HG03460 (cell line): ENCODE measurements around the gene ZNF71.

Source experiments
- ATAC-seq: cut with Tn5 transposase; IDR thresholded peaks from one replicate; pipeline ENCODE4 v1.9.1; 2021; ENCODE audit not compliant: unreplicated experiment

ZNF71 gene

DNA sequence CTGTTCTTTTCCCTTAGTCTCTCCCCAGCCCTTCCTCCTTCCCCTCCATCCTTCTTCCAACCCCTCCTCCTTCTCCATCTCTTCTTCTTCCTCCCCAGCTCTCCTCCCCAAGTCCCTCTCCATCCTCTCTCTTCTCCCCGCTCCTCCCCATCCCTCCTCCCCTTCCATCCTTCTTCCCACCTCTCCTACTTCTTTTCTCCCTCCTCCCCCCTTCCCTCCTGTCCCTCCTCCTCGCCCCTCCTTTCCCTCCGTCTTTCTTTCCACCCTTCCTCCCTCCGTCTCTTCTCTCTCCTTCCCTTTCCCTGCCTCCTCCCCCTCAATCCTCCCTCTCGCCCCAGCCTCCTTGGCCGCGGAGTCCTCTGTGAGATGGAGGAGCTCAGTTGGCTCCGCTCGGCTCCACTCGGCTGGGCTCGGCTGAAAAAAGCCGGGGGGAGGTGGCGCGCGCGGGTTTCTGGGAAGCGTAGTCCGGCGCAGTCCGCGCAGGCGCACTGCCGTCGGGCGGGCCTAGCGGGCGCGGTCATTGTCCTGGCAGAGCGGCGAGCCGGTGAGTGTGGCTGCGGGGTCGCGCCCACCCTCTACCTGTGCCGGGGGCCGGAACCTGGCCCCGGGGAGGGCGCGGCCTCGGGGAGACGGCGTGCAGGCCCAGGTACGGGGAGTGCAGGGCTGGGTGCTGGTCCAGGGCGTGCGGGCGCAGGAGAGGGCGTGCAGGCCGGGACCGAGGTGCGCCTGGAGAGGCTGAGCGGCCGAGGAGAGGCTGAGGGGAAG is at the start of gene ZNF71:
Gene ZNF71 (plus strand): TSS at position 520 of the 765 bp plus-strand sequence. CDS start 6,257 bp downstream, outside the sequence.
- ATAC-seq: peak; percentile 89

DNA sequence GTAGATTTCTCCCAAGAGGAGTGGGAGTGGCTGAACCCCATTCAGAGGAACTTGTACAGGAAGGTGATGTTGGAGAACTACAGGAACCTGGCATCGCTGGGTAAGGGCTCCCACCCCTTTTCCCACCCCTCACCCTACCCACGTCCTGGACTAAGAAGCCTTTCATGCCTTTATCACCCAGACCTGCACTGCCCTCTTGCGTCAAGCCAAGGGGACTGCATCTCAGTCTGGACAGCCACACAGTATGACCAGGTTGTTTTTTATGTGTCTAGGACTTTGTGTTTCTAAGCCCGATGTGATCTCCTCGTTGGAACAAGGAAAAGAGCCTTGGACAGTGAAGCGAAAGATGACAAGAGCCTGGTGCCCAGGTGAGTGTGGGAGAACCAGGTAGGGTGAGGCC is 47.6 kb upstream of the ZNF71 start:
- no peak for ATAC-seq

DNA sequence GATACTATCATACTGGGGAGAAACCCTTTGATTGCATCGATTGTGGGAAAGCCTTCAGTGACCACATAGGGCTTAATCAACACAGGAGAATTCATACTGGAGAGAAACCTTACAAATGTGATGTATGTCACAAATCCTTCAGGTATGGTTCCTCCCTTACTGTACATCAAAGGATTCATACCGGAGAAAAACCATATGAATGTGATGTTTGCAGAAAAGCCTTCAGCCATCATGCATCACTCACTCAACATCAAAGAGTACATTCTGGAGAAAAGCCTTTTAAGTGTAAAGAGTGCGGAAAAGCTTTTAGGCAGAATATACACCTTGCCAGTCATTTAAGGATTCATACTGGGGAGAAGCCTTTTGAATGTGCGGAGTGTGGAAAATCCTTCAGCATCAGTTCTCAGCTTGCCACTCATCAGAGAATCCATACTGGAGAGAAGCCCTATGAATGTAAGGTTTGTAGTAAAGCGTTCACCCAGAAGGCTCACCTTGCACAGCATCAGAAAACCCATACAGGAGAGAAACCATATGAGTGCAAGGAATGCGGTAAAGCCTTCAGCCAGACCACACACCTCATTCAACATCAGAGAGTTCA is 40.7 kb upstream of the ZNF71 start:
- no peak for ATAC-seq

DNA sequence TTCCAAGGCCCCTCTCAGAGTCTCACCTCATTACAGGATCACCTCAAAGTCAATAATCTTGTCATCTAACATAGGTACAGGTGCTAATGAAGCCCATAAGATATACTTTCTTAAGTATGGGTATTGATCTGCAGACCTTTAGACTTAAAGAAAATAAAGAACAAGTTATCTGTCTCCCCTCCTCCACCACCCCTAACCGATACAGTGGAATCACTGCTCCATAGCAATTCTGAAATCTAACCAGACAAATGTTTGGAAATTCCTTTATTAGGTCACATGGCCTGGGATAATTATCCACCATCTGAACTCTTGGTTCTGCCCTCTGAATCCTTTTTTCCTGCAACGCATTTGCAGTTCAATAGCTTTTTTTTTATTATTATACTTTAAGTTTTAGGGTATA is 32.3 kb upstream of the ZNF71 start:
- ATAC-seq: no peak

DNA sequence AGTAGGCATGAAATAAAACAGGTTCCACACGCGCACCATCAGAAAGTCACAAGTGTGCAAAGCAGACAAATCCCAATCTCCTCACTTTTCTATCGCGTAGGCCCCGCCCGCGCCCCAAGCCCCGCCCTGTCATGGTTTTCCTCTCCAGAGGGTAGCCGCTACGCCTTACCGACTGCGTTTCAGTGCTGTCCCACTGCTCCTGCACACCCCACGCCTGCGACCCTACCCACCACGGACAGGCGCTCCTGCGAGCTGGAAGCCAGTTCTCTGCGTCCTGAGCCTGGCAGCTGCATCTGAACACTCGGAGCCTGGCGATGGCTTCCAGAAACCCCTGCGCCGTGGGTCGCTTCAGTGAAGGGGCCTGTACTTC is 28.2 kb upstream of the ZNF71 start:
- peak; percentile 22 for ATAC-seq

DNA sequence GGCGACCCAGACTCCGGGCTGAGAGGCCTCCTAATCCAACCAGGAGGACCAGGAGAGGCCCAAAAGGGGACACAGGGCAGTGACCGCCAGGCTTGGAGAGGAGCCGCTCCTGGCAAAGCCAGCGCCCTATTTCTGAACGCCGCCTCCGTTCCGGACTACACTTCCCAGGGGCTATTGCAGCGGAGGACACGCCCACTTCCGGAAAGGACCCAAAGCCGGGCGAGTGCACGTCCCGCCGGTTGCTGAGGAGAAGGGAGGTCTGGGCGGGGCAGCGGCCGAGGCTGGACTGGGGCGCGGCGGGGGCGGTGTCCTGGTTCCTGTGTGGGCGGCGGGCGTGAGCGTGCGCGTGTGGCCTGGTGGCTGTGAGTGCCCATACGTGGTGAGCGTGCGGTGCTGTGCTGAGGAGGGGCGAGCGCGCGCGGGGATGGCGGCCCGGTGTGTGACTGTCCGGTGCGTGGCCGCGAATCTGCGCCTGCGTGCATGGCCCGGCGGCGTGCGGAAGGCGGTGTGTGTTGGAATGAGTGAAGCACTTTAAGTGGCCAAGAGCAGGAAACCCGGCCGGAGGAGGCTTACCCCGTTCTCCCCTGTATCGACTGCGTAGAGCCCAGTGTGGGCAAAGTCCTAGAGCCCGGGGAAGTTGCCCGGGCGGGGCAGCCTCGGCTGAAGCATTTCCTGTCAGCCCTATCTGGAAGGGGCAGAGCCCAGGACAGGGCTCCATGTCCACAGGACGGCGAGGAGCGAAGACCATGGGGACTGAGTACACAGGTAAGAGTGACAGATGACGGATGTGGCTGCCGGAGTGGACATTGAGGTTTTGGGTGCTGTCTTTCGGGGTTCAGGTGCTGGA is 27.6 kb upstream of the ZNF71 start, which contains the start of gene ZNF470:
Gene ZNF470 (plus strand): TSS at position 195 of the 847 bp plus-strand sequence. CDS start 2,844 bp downstream, outside the sequence.
- peak; percentile 95 for ATAC-seq

DNA sequence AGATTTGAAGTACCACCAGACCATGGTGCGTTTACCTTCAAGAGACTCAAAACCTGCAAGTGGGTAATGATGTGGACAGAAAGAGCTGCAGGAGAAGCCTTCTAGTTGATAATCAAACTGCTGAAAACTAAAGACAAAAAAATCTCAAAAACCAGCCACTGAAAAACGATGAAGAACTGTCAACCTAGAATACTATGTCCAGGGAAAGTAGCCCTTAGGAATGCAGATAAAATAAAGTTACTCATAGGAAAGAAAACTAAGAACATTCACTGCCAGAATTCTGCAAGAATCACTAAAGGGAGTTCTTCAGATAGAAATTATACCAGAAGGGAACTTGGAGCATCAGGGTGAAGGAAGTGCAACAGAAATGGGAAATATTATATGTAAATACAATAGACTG is 22.5 kb upstream of the ZNF71 start:
- ATAC-seq: no peak

DNA sequence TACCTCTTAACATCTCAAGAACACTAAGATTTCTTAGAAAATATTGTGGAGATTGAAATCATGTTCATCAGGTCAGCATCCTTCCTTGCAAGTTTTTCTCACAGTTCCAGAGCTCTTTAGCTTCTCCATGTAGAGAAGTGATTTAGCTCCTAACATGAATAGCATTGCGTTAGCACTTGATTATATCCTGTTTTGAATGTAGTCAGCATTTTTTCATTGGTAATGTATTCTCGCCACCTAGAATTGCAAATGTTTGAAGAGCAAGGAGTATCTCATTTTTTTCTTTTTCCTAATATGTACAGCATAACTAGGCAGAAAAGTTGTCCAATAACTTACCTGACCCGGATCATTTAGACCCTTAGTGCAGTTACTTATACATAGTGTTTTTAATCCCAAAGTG is 21.2 kb upstream of the ZNF71 start:
- ATAC-seq: no peak

DNA sequence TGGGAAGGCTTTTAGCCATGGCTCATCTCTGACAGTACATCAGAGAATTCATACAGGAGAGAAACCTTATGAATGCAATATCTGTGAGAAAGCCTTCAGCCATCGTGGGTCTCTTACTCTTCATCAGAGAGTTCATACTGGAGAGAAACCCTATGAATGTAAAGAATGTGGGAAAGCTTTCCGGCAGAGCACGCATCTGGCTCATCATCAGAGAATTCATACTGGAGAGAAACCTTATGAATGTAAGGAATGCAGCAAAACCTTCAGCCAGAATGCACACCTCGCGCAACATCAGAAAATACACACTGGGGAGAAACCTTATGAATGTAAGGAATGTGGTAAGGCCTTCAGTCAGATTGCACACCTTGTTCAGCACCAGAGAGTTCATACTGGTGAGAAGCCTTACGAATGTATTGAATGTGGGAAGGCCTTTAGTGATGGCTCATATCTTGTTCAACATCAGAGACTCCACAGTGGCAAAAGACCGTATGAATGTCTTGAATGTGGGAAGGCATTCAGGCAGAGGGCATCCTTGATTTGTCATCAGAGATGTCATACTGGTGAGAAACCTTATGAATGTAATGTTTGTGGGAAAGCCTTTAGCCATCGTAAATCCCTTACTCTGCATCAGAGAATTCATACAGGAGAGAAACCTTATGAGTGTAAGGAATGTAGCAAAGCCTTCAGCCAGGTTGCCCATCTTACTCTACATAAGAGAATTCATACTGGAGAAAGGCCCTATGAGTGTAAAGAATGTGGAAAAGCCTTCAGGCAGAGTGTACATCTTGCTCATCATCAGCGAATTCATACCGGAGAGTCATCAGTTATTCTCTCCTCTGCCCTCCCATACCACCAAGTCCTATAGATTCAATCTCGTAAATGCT is 17.1 kb upstream of the ZNF71 start:
- ATAC-seq: no peak

DNA sequence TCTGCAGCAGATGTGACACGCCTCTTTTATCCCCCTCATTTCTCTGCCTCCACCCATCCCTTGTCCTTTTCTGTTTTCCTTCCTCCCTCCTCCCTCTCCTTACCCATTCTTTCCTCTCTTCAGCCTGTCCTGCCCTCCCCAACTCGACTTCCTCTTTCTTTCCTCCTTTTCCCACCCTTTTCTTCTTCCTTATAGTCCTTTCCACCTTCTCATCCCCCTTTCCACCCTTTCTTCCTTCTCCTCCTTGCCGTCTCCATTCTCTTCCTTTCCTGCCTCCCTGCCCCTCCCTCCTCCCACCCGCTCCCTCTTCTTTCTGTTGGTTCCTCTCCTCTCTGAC is 688 bp upstream of the ZNF71 start:
- ATAC-seq: no peak

DNA sequence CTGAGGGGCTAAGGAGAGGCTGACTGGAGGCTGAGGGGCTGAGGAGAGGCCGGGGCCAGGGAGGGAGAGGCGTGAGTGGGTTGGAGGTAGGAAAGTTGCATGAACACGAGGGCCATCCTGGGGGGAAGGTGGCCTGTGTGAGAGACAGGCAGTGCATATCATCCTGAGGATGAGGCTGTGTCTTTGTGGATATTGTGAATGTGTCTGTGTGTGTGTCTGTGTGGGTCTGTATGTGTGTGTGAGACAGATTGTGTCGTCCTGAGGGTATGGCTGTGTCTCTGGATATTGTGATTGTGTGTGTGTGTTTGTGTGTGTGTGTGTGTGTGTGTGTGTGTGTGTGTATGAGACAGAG is 422 bp downstream of the ZNF71 start:
- peak; percentile 20 for ATAC-seq

DNA sequence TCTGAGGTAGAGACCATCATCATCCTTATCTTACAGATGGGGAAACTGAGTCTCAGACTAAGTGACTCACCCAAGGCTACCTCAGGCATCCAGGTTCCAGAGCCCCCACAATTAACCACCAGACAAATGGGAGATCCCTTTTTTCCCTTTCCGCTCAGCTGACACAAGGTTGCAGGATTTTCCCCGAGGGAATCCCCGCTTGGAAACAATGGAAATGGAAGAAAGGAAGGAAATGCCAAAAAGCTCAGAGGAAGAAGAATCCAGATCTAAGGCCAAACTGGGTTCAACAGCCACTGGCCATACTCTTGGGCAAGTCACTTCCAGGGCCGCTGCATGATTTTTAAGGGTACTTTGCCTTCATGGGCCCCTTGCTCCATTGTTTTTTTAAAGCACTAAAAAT is 1.6 kb downstream of the ZNF71 start:
- no peak for ATAC-seq

DNA sequence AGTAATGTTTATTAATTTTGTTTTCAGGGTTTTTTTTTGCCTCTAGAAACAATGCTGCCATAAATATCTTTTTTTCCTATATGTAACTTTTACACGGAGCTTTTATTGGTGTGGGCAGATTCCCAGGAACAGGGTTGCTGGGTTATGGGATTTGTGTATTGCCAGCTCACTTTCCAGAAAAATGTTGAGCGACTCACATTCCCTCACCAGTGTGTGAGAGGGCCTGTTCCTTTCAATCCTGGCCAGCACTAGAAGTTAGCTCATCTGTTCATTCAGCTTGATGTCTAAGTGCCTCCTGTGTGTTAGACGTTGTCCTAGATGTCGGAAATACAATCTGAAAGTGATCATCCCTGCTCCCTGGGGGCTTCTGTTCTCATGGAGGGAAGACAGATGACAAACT is 2.6 kb downstream of the ZNF71 start:
- ATAC-seq: no peak

DNA sequence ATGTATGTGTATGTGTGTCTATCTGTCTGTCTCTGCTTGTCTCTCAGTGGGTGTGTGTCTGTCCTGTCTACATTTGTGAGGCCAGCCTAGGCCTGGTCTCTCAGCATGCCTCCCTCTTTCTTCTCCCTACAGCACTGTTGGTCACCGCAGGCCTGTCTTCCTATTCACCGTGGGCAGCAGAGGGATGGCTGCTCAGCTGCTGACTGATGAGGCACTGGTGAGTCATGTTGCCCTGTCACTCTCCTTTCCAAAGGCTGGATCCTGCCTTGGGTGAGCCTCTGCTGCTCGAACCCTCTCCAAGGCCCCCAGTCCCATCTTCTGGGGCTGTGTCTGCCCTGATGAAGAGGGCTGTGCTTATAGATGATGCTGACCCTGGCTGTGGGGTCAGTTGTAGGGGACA is 6.3 kb downstream of the ZNF71 start:
- no peak for ATAC-seq

DNA sequence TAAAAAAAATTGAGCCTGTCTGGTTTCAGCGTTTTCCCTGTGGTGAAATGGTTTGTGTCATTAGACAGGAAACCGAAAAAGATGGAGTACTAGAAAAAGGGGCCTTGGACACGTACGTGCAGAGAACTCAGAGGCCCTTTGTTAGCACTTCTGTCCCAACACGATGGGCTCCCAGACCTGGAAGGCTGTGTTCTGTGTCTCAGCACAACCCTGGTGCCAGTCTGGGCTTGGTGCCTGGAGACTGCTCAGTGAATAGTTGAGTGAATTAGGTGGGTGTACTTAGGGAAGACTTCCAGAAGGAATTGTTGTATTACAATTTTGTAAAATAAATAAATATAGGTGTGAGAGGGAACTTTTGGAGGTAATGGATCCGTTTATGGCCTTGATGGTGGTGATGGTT is 8.7 kb downstream of the ZNF71 start:
- no peak for ATAC-seq

DNA sequence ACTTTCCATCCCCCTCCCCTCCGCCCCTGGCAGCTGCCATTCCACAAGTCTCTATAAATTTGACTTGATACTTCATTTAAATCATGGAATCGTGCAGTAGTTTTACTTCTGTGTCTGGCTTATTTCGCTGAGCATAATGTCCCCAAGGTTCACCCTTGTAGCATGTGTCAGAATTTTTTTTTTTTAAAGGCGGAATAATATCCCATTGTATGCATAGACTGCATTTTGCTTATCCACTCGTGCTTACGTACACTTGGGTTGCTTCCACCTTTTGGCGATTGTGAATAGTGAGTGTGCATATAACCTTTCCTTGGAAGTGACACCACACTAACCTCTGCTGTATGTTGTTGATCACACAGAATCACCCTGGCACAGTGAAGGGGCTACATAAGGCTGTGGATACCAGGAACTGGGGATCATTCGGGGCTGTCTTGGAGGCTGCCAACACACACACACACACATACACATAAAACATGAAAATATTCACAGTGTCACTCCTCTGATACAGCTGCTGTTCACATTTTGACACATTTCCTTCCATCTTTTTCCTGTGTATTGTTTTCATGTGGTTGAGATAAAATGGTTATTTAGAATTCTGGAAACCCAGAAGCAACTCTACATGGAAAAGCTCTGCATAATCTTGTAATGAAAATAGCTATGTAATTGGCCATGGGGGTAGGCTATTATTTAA is 13.3 kb downstream of the ZNF71 start:
- ATAC-seq: no peak

DNA sequence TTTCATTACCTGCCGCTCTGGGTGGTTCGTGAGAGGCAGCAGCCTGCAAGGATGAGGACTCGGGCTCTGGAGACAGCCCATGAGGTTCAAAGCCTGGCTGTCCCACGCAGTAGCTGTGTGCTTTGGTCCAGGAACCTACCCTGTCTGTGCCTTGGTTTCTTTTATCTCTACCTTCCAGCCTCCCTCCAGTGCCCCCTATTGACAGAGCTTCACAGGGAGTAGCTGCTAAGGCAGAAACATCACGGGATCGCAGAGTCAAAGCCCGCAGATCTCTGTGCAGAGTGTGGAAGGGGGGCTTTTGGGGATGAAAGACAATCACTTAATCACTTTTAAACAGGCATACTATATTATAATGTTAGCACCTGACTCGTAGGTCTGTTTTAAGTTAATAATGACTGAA is 16.2 kb downstream of the ZNF71 start:
- no peak for ATAC-seq

DNA sequence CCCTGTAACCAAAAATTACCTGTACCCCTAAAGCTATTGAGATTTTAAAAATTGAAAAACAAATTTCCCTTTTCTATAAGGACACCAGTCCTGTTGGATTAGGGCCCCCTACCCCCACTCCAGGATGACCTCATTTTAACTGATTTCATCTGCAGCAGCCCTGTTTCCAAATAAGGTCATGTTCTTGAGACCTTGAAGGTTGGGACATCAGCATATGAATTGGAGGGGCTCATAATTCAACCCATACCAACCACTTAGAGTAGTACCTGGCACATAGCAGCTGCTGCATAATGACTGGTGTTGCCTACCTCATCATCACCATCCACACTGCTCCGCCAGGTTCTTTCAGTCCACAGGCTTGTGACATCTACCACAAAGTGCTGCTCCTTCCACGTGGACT is 17.6 kb downstream of the ZNF71 start:
- ATAC-seq: no peak

DNA sequence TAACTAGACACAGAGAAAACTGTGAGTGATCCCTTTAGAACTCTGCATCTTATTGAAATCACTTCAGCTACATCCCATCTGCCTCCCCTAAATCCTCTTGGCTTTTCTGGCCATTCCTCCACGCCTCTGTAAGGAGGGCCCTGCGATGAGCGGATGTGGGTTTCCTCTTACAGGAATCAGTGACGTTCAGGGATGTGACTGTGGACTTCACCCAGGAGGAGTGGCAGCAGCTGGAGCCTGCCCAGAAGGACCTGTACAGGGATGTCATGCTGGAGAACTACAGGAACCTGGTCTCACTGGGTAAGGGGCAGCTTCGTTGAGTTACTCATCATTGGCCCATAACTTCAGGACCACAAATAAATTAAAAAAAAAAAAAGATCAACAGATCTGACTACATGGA is 18.5 kb downstream of the ZNF71 start:
- ATAC-seq: no peak

DNA sequence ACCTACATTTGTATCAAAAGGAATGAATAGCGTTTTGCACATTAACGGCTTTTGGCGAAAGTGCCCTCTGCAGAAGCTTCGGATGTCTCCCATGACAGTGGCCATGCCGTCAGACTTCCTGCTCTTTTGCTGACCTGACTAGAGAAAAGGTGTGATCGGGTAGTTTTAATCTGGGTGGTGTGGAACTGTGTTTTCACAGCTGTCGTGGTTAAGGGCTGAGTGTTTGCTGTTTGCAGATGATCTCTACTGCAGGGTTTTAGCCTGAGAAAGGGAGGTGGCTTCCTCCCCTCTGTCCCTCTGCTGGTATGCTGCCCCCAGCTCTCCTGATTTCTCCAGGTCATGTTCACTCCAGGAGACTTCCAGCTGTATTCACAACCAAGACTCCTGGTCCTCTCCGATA is 22.4 kb downstream of the ZNF71 start:
- ATAC-seq: no peak

DNA sequence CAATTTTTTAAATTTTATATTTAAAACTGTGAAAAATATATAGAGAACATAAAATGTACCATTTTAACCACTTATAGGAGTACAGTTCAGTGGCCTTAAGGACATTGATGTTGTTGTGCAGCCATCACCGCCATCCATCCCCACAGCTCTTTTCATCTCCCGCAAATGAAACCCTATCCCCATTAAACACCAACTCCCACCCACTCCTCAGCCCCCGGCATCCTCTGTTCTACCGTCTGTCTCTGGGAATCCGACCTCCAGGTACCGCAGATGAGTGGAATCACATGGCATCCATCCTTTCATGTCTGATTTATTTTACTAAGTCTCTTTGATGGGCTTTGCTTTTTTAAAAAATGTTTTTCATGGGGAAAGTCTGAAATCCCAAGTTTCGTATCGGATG is 24.0 kb downstream of the ZNF71 start:
- ATAC-seq: no peak
